IMR-90 (cell line): ENCODE measurements around the gene HDAC6. TPM values are rescaled to one million over a fixed set of nuclear protein-coding genes. Genes with fewer than 3 reads are reported as not detected.

Experiments used
- ATAC-seq: fragments of 200-7000 bp; cut with Tn5 transposase; 2 replicates; pipeline ENCODE4 v1.9.1; 2020; ENCODE audit warnings: low read depth, mild to moderate bottlenecking, moderate library complexity
- Bru-seq: library from RNA; stranded (reverse); fragments of 400-500 nt; gene quantifications from one replicate; lab custom pipeline; 2021; lab: Mats Ljungman, UMichigan
- BruChase-seq, 2 experiments: library from RNA; stranded (reverse); fragments of 400-500 nt; gene quantifications; one replicate each; lab custom pipeline; 2021; lab: Mats Ljungman, UMichigan
- BruUV-seq: library from RNA; stranded (reverse); fragments of 400-500 nt; replicated peaks from 2 replicates; lab custom pipeline; 2021; lab: Mats Ljungman, UMichigan
- CTCF ChIA-PET: fragments of 300-600 bp; formaldehyde crosslinking; extraction: SDS; loops from one replicate; lab custom pipeline; 2021; ENCODE audit warnings: antibody characterized with exemption; lab: Yijun Ruan, JAX
- POLR2A ChIA-PET: fragments of 300-600 bp; sonication (Branson Sonifier 250); formaldehyde crosslinking; loops from one replicate; lab custom pipeline; 2022; ENCODE audit warnings: antibody characterized with exemption; ENCODE audit not compliant: unreplicated experiment; lab: Charles Lee
- DNase-seq: peaks from one replicate; pipeline ENCODE4 v3.0.0; 2013
- H2AFZ ChIP-seq: replicated peaks from 2 replicates; pipeline ENCODE3; 2013; ENCODE audit warnings: low read length, mild to moderate bottlenecking; ENCODE audit not compliant: poor library complexity
- H2AK5ac ChIP-seq: 2 replicates; pipeline ENCODE4 v1.6.1; 2013; ENCODE audit warnings: low read depth, low read length, inconsistent platforms
- H2AK9ac ChIP-seq: replicated peaks from 2 replicates; pipeline ENCODE3; 2013; ENCODE audit warnings: mild to moderate bottlenecking, low read depth, low read length, moderate library complexity; ENCODE audit not compliant: poor library complexity
- H2BK120ac ChIP-seq: 2 replicates; pipeline ENCODE4 v1.6.1; 2013; ENCODE audit warnings: low read depth, low read length, inconsistent platforms
- H2BK15ac ChIP-seq: 3 replicates; pipeline ENCODE4 v1.6.1; 2013; ENCODE audit warnings: low read depth, low read length, inconsistent platforms
- H2BK20ac ChIP-seq: 2 replicates; pipeline ENCODE4 v1.6.1; 2013; ENCODE audit warnings: low read depth, mild to moderate bottlenecking, inconsistent platforms, low read length, moderate library complexity
- H2BK5ac ChIP-seq: 2 replicates; pipeline ENCODE4 v1.6.1; 2013; ENCODE audit warnings: mild to moderate bottlenecking, low read depth, low read length, inconsistent platforms; ENCODE audit not compliant: poor library complexity, severe bottlenecking
- H3K14ac ChIP-seq: replicated peaks from 2 replicates; pipeline ENCODE4 v1.6.1; 2013; ENCODE audit warnings: low read depth, low read length, inconsistent platforms
- H3K18ac ChIP-seq: 2 replicates; pipeline ENCODE4 v1.6.1; 2013; ENCODE audit warnings: low read depth, low read length, control low read depth
- H3K23ac ChIP-seq: 2 replicates; pipeline ENCODE4 v1.6.1; 2013; ENCODE audit warnings: low read depth, low read length, inconsistent platforms
- H3K27ac ChIP-seq: 2 replicates; pipeline ENCODE4 v1.5.1; 2013; ENCODE audit warnings: mild to moderate bottlenecking, control low read depth, low read length; ENCODE audit not compliant: insufficient read depth
- H3K27me3 ChIP-seq: 2 replicates; pipeline ENCODE4 v1.6.1; 2013; ENCODE audit warnings: low read length; ENCODE audit not compliant: control insufficient read depth, insufficient read depth
- H3K36me3 ChIP-seq: 2 replicates; pipeline ENCODE4 v1.6.1; 2013; ENCODE audit warnings: low read length, mixed read lengths; ENCODE audit not compliant: control insufficient read depth, insufficient read depth
- H3K4ac ChIP-seq: 2 replicates; pipeline ENCODE4 v1.6.1; 2013; ENCODE audit warnings: low read depth, low read length, inconsistent platforms
- H3K4me1 ChIP-seq: 2 replicates; pipeline ENCODE4 v1.6.1; 2013; ENCODE audit warnings: low read length, mixed read lengths; ENCODE audit not compliant: control insufficient read depth, insufficient read depth
- H3K4me2 ChIP-seq: 2 replicates; pipeline ENCODE4 v1.6.1; 2013; ENCODE audit warnings: low read depth, mild to moderate bottlenecking, control low read depth, low read length, moderate library complexity
- H3K4me3 ChIP-seq: 2 replicates; pipeline ENCODE4 v1.5.1; 2013; ENCODE audit warnings: low read depth, mild to moderate bottlenecking, control low read depth, low read length, moderate library complexity; ENCODE audit not compliant: insufficient read depth
- H3K56ac ChIP-seq: 2 replicates; pipeline ENCODE4 v1.6.1; 2013; ENCODE audit warnings: low read length, inconsistent platforms; ENCODE audit not compliant: insufficient read depth; ENCODE audit errors: extremely low read depth
- H3K79me1 ChIP-seq, 2 experiments: 2 replicates each; pipeline ENCODE4 v1.6.1; 2013; ENCODE audit warnings: low read length in 2 of 2, inconsistent platforms in 1 of 2, low read depth in 1 of 2
- H3K9ac ChIP-seq: 2 replicates; pipeline ENCODE4 v1.6.1; 2013; ENCODE audit warnings: low read depth, low read length, control low read depth
- H3K9me1 ChIP-seq: 2 replicates; pipeline ENCODE4 v1.6.1; 2013; ENCODE audit warnings: low read length, inconsistent platforms; ENCODE audit not compliant: insufficient read depth
- H3K9me3 ChIP-seq: 2 replicates; pipeline ENCODE4 v1.6.1; 2013; ENCODE audit warnings: low read length; ENCODE audit not compliant: control insufficient read depth, insufficient read depth
- H4K20me1 ChIP-seq: 2 replicates; pipeline ENCODE4 v1.6.1; 2013; ENCODE audit warnings: low read length, inconsistent platforms; ENCODE audit not compliant: insufficient read depth
- H4K5ac ChIP-seq: 2 replicates; pipeline ENCODE4 v1.6.1; 2013; ENCODE audit warnings: mild to moderate bottlenecking, low read depth, low read length, control low read depth
- H4K8ac ChIP-seq, 2 experiments: 2 replicates each; pipeline ENCODE4 v1.6.1; 2013; ENCODE audit warnings: low read depth in 2 of 2, low read length in 2 of 2, control low read depth in 1 of 2, inconsistent platforms in 1 of 2
- H4K91ac ChIP-seq: 2 replicates; pipeline ENCODE4 v1.6.1; 2013; ENCODE audit warnings: low read depth, low read length, inconsistent platforms; ENCODE audit not compliant: insufficient read depth
- CHD1 ChIP-seq: IDR thresholded peaks from 2 replicates; pipeline ENCODE4 v1.6.1; 2012; ENCODE audit warnings: low read depth, low read length, improper control_type of control experiment
- CTCF ChIP-seq: conservative IDR thresholded peaks from 2 replicates; pipeline ENCODE4 v1.5.1; 2012; ENCODE audit warnings: mild to moderate bottlenecking, low read depth, low read length, improper control_type of control experiment
- MAZ ChIP-seq: IDR thresholded peaks from 2 replicates; pipeline ENCODE4 v1.6.1; 2012; ENCODE audit warnings: low read depth, mild to moderate bottlenecking, low read length, improper control_type of control experiment, moderate library complexity, borderline replicate concordance
- RCOR1 ChIP-seq: IDR thresholded peaks from 2 replicates; pipeline ENCODE4 v1.6.1; 2012; ENCODE audit warnings: mild to moderate bottlenecking, low read length, improper control_type of control experiment; ENCODE audit not compliant: insufficient replicate concordance
- RFX5 ChIP-seq: IDR thresholded peaks from 2 replicates; pipeline ENCODE4 v1.8.0; 2012; ENCODE audit warnings: low read depth, mild to moderate bottlenecking, low read length, moderate library complexity
- SMC3 ChIP-seq: fragments of 150-350 bp; IDR thresholded peaks from 2 replicates; pipeline ENCODE4 v1.6.1; 2016; ENCODE audit warnings: low read depth, mild to moderate bottlenecking, antibody characterized with exemption, low read length, moderate library complexity
- WGBS, 2 experiments: methylation state at CpG; one replicate each; pipeline versions ENCODE4 v1.1.5 to v1.1.7; 2013; ENCODE audit warnings: missing lambda C conversion rate in 2 of 2; ENCODE audit not compliant: insufficient read length in 1 of 2; ENCODE audit errors: extremely low coverage in 2 of 2; 5-methylcytosine and 5-hydroxymethylcytosine counted together
- dilution Hi-C: fragments of 300-500 bp; cut with HindIII; formaldehyde crosslinking; loops from one replicate; pipeline ENCODE4 v1.14.3; 2018; ENCODE audit warnings: low sequenced_read_pairs; ENCODE audit not compliant: unreplicated experiment
- in situ Hi-C: fragments of 300-500 bp; cut with MboI; formaldehyde crosslinking; loops from 3 replicates; pipeline ENCODE4 v1.14.3; 2019; ENCODE audit warnings: low sequenced_read_pairs, inconsistent platforms, mixed read lengths
- intact Hi-C: fragments of 100-400 bp; cut with micrococcal nuclease; formaldehyde crosslinking; loops from 2 replicates; pipeline ENCODE4 v1.10.0; 2022
- long read RNA-seq: library from polyadenylated mRNA; unstranded; transcript quantifications from one replicate; pipeline ENCODE4 v2.0.0, GENCODE V29; 2021; ENCODE audit not compliant: unreplicated experiment
- polyA plus RNA-seq, 3 experiments: library from polyadenylated mRNA; depleted of rRNA; stranded (reverse); fragments of >200 nt; gene quantifications; 2 replicates each; pipeline ENCODE4 v1.2.3, GENCODE V29; 2012; ENCODE audit warnings: low replicate concordance in 1 of 3
- total RNA-seq: library from RNA; depleted of rRNA; stranded (reverse); fragments of >200 nt; gene quantifications from 2 replicates; pipeline ENCODE4 v1.2.3, GENCODE V29; 2012; rRNA removed

The HDAC6 gene
- 14.7 and 16.8 TPM in 2 replicates for total RNA-seq
- polyA plus RNA-seq (2012; rRNA removed): 26.3 and 27.7 TPM in 2 replicates
- polyA plus RNA-seq (2012; cell fraction: cytosol; rRNA removed): 8.5 and 8.9 TPM in 2 replicates
- polyA plus RNA-seq (2012; cell fraction: nucleus; rRNA removed; ENCODE audit: low replicate concordance): 273 and 300 TPM in 2 replicates
- Bru-seq, nascent RNA: percentile 52 among the genes with signal in this experiment
- BruChase-seq, experiment 1, labeled RNA remaining after a 6-hour chase: percentile 61 among the genes with signal in this experiment
- percentile 58 among the genes with signal in this experiment for BruChase-seq, experiment 2, labeled RNA remaining after a 2-hour chase
- long read RNA-seq, full-length matches to known transcripts: 8 of 21 reads
- long read RNA-seq, partial matches to known transcripts: 8 of 21 reads
- long read RNA-seq, other reads (novel, unspliced or antisense): 5 of 21 reads

GRCh38 chrX:48801280-48802088 is at the start of gene HDAC6:
Gene HDAC6, plus strand, starts transcription at chrX:48802067. Its CDS starts 626 bp downstream, at chrX:48802693.
- Histone ChIP-seq H4K91ac (peak within 1 kb of the TSS; percentile 98), H3K9me1 (peaks cover 10% of the 10 kb centered on the region; the same call in 1 of the 2 replicates), H3K27me3 (no peaks in the 10 kb centered on the region), H3K4me1 (0 out of 2 replicates have a peak, but pooled peaks cover 3% of the 10 kb centered on the region), H2BK20ac (peak within 1 kb of the TSS; percentile 44; the same call in 1 of the 2 replicates), H3K18ac (peak within 1 kb of the TSS; percentile 70), H2BK15ac (peak within 1 kb of the TSS; percentile 70; the same call in 1 of the 3 replicates), H4K20me1 (no peaks in the 10 kb centered on the region), H2BK120ac (peak within 1 kb of the TSS; percentile 97), H3K27ac (peak within 1 kb of the TSS; percentile 89), H3K79me1 (peaks cover 0 to 13% of the 10 kb centered on the region in 2 experiments; a peak in 1 of 4 replicates), H3K9me3 (no peaks in the 10 kb centered on the region), H3K23ac (peak within 1 kb of the TSS; percentile 8; the same call in 1 of the 2 replicates), H2AFZ (peak within 1 kb of the TSS; percentile 100), H3K4me2 (peak within 1 kb of the TSS; percentile 87), H3K4me3 (peak within 1 kb of the TSS; percentile 84), H3K14ac (peak within 1 kb of the TSS; percentile 96), H2BK5ac (peak within 1 kb of the TSS; percentile 92), H3K56ac (peak within 1 kb of the TSS; percentile 93), H3K36me3 (peaks cover 2% of the 10 kb centered on the region; the same call in 1 of the 2 replicates), H2AK5ac (peak within 1 kb of the TSS; percentile 79), H4K5ac (peak within 1 kb of the TSS; percentile 92), H3K9ac (peak within 1 kb of the TSS; percentile 71), H3K4ac (peak within 1 kb of the TSS; percentile 97), H2AK9ac (peak within 1 kb of the TSS; percentile 85), H4K8ac (peak within 1 kb of the TSS; percentile 99 to 100)
- intact Hi-C loops (loop anchor here (1.0 to 10.0 kb wide), 3 partner anchors 64 to 907 kb away; no protein-coding TSS in a partner anchor), in situ Hi-C loops (no loop called here), dilution Hi-C loops (no loop called here)
- 35% methylated on average over 63 of the region's 89 CpGs; no CpG with 5 or more reads in 1 of the 2 experiments for WGBS, 2 experiments
- ATAC-seq (peak; percentile 88), DNase-seq (peak; percentile 98)
- no peak for TF ChIP-seq CTCF
- TF ChIP-seq RFX5: no peak
- no peak for TF ChIP-seq SMC3
- TF ChIP-seq RCOR1: no peak
- TF ChIP-seq CHD1: no peak
- TF ChIP-seq MAZ: 0 out of 2 replicates have a peak, but pooled peaks have one; percentile 23
- BruUV-seq: no TSS peak
- CTCF ChIA-PET: no interaction called here
- POLR2A ChIA-PET: no interaction called here
